C4-2B (cell line): ENCODE measurements around the gene FAM174B.

Experiments
- ZFX ChIP-seq: fragments of 450-650 bp; IDR thresholded peaks from 2 replicates; pipeline ENCODE4 v1.6.1; 2017
- TF ChIP-seq, protein P1 (sequence below): fragments of 450-650 bp; conservative IDR thresholded peaks from 2 replicates; pipeline ENCODE4 v1.5.1; 2017; ENCODE audit warnings: mild to moderate bottlenecking

- TF ChIP-seq, protein P1, sequence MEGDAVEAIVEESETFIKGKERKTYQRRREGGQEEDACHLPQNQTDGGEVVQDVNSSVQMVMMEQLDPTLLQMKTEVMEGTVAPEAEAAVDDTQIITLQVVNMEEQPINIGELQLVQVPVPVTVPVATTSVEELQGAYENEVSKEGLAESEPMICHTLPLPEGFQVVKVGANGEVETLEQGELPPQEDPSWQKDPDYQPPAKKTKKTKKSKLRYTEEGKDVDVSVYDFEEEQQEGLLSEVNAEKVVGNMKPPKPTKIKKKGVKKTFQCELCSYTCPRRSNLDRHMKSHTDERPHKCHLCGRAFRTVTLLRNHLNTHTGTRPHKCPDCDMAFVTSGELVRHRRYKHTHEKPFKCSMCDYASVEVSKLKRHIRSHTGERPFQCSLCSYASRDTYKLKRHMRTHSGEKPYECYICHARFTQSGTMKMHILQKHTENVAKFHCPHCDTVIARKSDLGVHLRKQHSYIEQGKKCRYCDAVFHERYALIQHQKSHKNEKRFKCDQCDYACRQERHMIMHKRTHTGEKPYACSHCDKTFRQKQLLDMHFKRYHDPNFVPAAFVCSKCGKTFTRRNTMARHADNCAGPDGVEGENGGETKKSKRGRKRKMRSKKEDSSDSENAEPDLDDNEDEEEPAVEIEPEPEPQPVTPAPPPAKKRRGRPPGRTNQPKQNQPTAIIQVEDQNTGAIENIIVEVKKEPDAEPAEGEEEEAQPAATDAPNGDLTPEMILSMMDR, result no peak
- no peak for TF ChIP-seq ZFX
Observed at GRCh38 chr15:92661069-92661468, 5.5 kb upstream of the FAM174B start.
